ENCODE results near the gene BAZ2B. TPM values are rescaled to one million over a fixed set of nuclear protein-coding genes. Genes with fewer than 3 reads are reported as not detected.
A peak's percentile ranks its signal among the peaks of the same experiment; 100 is the strongest.

The BAZ2B gene
- total and polyA plus RNA-seq, 2 experiments from 2014 or later, result 51.7 to 62.9 TPM

DNA sequence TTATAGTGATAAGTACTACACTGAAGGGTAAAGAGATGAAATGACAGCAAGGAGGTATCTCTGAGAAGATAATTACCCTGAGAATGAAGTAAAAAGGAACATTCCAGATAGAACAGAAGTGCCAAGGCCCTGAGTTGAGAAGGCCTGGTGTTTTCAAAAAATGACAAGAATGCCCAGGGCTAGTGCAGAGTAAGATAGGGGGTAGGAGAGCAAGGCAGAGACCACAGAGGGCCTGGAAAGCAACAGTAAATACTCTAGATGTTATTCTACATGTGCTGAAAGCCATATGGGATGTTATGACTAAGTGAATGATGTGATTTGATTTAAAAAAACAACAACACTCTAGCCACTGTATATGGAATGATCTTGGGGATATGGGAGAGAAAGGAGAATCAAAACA lies 52.3 kb downstream of the BAZ2B start:
- no peaks in the 10 kb centered on the region for H3K36me3 ChIP-seq (ENCODE audit: insufficient read depth)
- 0 out of 2 replicates have a peak overlapping the region, but pooled peaks have one; percentile 8 for H3K27ac ChIP-seq (ENCODE audit: low read depth)
- no peak overlapping the region for H3K27ac Mint-ChIP-seq
- H3K4me1 Mint-ChIP-seq, result peaks cover 8% of the 10 kb centered on the region
- no peaks in the 10 kb centered on the region for H3F3A ChIP-seq (replicated peaks; ENCODE audit: low read depth)
- no peaks in the 10 kb centered on the region for H3K27me3 ChIP-seq (ENCODE audit: insufficient read depth)
- no peaks in the 10 kb centered on the region for H3K9me3 Mint-ChIP-seq
- TF ChIP-seq STAT1 (IDR thresholded peaks at IDR 0.05; ENCODE audit: unreplicated experiment), result no peak
- TF ChIP-seq ZNF114 (CRISPR knock-in tag; IDR thresholded peaks at IDR 0.05), result no peak
- TF ChIP-seq, protein P1, sequence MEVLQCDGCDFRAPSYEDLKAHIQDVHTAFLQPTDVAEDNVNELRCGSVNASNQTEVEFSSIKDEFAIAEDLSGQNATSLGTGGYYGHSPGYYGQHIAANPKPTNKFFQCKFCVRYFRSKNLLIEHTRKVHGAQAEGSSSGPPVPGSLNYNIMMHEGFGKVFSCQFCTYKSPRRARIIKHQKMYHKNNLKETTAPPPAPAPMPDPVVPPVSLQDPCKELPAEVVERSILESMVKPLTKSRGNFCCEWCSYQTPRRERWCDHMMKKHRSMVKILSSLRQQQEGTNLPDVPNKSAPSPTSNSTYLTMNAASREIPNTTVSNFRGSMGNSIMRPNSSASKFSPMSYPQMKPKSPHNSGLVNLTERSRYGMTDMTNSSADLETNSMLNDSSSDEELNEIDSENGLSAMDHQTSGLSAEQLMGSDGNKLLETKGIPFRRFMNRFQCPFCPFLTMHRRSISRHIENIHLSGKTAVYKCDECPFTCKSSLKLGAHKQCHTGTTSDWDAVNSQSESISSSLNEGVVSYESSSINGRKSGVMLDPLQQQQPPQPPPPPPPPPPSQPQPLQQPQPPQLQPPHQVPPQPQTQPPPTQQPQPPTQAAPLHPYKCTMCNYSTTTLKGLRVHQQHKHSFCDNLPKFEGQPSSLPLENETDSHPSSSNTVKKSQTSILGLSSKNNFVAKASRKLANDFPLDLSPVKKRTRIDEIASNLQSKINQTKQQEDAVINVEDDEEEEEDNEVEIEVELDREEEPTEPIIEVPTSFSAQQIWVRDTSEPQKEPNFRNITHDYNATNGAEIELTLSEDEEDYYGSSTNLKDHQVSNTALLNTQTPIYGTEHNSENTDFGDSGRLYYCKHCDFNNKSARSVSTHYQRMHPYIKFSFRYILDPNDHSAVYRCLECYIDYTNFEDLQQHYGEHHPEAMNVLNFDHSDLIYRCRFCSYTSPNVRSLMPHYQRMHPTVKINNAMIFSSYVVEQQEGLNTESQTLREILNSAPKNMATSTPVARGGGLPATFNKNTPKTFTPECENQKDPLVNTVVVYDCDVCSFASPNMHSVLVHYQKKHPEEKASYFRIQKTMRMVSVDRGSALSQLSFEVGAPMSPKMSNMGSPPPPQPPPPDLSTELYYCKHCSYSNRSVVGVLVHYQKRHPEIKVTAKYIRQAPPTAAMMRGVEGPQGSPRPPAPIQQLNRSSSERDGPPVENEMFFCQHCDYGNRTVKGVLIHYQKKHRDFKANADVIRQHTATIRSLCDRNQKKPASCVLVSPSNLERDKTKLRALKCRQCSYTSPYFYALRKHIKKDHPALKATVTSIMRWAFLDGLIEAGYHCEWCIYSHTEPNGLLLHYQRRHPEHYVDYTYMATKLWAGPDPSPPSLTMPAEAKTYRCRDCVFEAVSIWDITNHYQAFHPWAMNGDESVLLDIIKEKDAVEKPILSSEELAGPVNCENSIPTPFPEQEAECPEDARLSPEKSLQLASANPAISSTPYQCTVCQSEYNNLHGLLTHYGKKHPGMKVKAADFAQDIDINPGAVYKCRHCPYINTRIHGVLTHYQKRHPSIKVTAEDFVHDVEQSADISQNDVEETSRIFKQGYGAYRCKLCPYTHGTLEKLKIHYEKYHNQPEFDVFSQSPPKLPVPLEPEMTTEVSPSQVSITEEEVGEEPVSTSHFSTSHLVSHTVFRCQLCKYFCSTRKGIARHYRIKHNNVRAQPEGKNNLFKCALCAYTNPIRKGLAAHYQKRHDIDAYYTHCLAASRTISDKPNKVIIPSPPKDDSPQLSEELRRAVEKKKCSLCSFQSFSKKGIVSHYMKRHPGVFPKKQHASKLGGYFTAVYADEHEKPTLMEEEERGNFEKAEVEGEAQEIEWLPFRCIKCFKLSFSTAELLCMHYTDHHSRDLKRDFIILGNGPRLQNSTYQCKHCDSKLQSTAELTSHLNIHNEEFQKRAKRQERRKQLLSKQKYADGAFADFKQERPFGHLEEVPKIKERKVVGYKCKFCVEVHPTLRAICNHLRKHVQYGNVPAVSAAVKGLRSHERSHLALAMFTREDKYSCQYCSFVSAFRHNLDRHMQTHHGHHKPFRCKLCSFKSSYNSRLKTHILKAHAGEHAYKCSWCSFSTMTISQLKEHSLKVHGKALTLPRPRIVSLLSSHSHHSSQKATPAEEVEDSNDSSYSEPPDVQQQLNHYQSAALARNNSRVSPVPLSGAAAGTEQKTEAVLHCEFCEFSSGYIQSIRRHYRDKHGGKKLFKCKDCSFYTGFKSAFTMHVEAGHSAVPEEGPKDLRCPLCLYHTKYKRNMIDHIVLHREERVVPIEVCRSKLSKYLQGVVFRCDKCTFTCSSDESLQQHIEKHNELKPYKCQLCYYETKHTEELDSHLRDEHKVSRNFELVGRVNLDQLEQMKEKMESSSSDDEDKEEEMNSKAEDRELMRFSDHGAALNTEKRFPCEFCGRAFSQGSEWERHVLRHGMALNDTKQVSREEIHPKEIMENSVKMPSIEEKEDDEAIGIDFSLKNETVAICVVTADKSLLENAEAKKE (CRISPR knock-in tag; IDR thresholded peaks at IDR 0.05), result no peak
- H3K4me3 ChIP-seq, result no peak overlapping the region
- H4K20me1 ChIP-seq (replicated peaks; ENCODE audit: insufficient read depth), result no peaks in the 10 kb centered on the region
- no peak overlapping the region for H3K4me2 ChIP-seq
- H3K27me3 Mint-ChIP-seq (ENCODE audit: insufficient read depth, low read depth, poor library complexity), result no peaks in the 10 kb centered on the region
- no peaks in the 10 kb centered on the region for H3K9me2 ChIP-seq (ENCODE audit: insufficient read depth)
- no peak overlapping the region for H2AFZ ChIP-seq
- no peak overlapping the region for H3K4me3 Mint-ChIP-seq
- no peaks in the 10 kb centered on the region for H3K4me1 ChIP-seq (ENCODE audit: insufficient read depth)
- no peak for DNase-seq (ENCODE audit: low spot score)
- peaks cover 16% of the 10 kb centered on the region for H3K36me3 Mint-ChIP-seq (ENCODE audit: low read depth)
- peak; percentile 46; the same call in 2 of the 3 replicates for ATAC-seq
- H3K79me2 ChIP-seq (replicated peaks; ENCODE audit: insufficient read depth), result peaks cover 90% of the 10 kb centered on the region

DNA sequence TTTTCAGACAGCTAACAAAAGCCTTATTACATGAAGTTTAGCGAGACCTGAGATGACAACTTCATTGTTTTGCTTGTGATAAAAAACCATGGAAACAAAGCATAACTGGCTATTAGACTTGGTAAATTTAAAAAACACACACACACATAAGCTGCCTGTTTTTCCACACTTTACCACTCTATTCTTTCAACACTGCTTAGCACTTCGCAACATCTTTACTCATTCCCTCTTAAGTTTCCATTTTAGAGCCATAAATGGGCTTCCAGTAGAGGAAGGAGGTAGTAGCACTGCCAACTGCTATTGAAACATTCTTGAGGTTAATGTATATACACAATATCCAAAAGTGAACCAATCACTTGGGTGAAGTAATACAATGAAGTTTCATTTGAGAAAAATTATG lies 54.1 kb downstream of the BAZ2B start:
- H3K27me3 ChIP-seq (ENCODE audit: insufficient read depth), result no peaks in the 10 kb centered on the region
- no peak for TF ChIP-seq POLR2AphosphoS5 (IDR thresholded peaks at IDR 0.05; ENCODE audit: low read depth)
- TF ChIP-seq CREB1 (CRISPR knock-in tag; IDR thresholded peaks at IDR 0.05; ENCODE audit: low read depth), result no peak
- TF ChIP-seq, protein P1 (CRISPR knock-in tag; IDR thresholded peaks at IDR 0.05), result no peak
- TF ChIP-seq STAT1 (IDR thresholded peaks at IDR 0.05; ENCODE audit: unreplicated experiment), result no peak
- no peak for TF ChIP-seq NANOG (IDR thresholded peaks at IDR 0.05; ENCODE audit: borderline replicate concordance)
- no peak for TF ChIP-seq EZH2phosphoT487 (IDR thresholded peaks at IDR 0.05; ENCODE audit: unreplicated experiment)

More for the DNA sequence above, 54.1 kb downstream of the BAZ2B start:
- DNase-seq (ENCODE audit: low spot score) (no peak), ATAC-seq (no peak)
- Histone ChIP-seq H3K4me2 (no peak overlapping the region), H3K79me2 (replicated peaks; ENCODE audit: insufficient read depth) (peaks cover 81% of the 10 kb centered on the region), H3K4me1 (ENCODE audit: insufficient read depth) (peaks cover 10% of the 10 kb centered on the region; the same call in 1 of the 2 replicates), H3K36me3 (ENCODE audit: insufficient read depth) (no peaks in the 10 kb centered on the region), H3K9me2 (ENCODE audit: insufficient read depth) (no peaks in the 10 kb centered on the region), H3K4me3 (no peak overlapping the region), H4K20me1 (replicated peaks; ENCODE audit: insufficient read depth) (no peaks in the 10 kb centered on the region), H2AFZ (no peak overlapping the region), H3K27ac (ENCODE audit: low read depth) (no peak overlapping the region; the same call in 1 of the 2 replicates), H3F3A (replicated peaks; ENCODE audit: low read depth) (no peaks in the 10 kb centered on the region)
- Mint-ChIP-seq H3K27ac (no peak overlapping the region), H3K4me1 (peaks cover 23% of the 10 kb centered on the region), H3K9me3 (no peaks in the 10 kb centered on the region), H3K36me3 (ENCODE audit: low read depth) (peaks cover 16% of the 10 kb centered on the region), H3K4me3 (no peak overlapping the region), H3K27me3 (ENCODE audit: insufficient read depth, low read depth, poor library complexity) (no peaks in the 10 kb centered on the region)

Data from GM23338 (cell line).